Stimulated activated CD8-positive, alpha-beta memory T cell treated with anti-CD3 and anti-CD28 coated beads, Interleukin-12 subunit alpha, Interleukin-12 subunit beta, amount 100 ng/mL, for 24 hours (primary cell): ENCODE results near the gene RNF133.

Experiments
- DNase-seq: peaks from one replicate; pipeline ENCODE4 v3.0.0-alpha.2; 2020; ENCODE audit errors: extremely low read depth

Gene RNF133

DNA sequence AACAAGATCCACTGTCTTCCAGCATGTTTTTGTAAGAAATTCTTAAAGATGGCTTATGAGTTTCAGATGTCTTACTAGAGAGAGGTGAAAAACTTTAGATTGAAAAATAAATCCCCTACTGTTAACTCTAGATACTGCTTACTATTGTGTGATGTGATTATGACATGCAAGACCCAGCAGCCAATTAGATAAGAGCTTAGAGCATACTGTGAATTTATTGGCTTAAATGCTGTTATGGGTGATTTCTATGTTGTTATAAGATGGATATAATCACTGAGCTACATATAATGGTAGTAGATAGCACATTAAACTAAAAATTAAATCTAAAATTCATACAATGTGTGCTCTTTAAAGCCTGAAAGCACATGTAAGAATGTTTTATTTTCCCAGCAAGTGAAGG, at the start of gene RNF133:
RNF133 (minus strand) TSS at position 101 of the 400 bp plus-strand sequence. CDS start 199 bp downstream, outside the sequence.
- no peak for DNase-seq

DNA sequence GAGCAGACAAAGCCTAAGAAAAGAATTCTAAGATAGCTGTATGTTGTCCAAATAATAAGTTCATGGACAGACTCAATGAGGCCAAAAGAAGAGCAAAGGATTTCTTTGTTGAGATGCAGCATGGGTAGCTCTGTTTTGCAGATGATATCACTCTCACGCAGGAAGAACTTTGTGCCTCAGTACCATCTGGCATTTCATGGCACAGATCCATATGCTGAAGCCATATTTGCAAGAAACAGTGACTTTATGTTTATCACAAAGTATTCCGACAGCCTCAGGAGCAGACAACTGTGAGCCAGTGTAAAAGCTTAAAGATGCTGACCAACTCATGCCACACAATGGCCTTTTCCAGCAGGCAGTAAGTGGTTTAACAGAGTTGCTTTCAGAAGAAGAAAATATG, 49.3 kb upstream of the RNF133 start:
- no peak for DNase-seq

DNA sequence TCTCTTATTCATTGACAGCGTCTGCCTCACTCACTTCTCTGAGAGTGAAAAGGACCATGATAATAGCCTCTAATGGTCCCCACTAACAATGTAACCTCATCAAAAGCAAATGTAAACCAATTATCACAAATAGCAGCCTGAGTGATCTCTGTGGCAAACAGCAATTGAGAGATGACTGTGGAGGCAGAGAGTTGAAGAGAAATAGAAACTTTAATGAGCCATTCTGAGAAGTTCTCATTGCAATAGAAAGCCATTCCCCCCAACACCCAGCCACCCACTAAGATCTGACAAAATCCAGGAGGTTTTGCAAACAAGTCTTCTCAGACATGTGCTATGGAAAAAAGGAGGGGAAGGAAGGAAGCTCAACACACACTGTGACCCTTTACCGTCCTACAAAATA, 48.0 kb upstream of the RNF133 start:
- no peak for DNase-seq

GRCh38 chr7:122743211-122743610, 44.3 kb upstream of the RNF133 start:
- DNase-seq = no peak

DNA sequence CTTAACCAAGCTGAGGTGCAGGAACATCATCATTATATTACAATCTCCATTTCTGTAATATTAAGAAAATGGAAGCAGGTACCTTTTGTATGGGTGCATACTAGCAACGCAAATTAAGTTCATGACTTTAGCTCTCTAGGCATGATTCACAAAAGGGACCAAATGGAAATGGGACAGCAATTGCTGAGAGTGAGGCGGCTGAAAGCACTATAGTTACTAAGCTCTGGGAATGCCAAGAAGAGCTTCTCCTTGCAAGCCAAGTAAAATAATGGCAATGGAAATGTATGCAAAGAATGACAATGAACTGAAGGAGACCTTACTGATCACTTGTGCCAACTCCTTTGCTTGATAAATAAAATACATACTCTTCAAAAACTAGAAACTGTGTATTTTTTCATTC, 40.0 kb upstream of the RNF133 start:
- DNase-seq = no peak

DNA sequence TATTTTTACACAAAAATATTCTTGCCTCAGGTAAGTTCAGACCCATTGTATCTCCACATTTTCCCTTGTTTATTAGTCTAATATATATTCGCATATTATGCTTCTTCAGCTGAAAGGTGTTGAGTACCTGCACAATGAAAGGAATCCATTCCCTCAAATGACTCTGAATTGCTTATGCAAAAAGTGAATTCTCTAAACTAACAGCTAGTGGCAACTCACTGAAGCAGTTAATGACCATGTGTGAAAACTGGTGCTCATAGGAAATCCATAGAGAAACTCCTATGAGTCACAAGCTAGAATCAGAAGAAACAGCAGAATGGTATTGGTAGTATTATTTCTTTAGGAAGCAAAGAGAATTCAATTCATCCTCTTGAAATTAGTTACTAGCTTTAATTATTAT, 37.3 kb upstream of the RNF133 start:
- DNase-seq = no peak

DNA sequence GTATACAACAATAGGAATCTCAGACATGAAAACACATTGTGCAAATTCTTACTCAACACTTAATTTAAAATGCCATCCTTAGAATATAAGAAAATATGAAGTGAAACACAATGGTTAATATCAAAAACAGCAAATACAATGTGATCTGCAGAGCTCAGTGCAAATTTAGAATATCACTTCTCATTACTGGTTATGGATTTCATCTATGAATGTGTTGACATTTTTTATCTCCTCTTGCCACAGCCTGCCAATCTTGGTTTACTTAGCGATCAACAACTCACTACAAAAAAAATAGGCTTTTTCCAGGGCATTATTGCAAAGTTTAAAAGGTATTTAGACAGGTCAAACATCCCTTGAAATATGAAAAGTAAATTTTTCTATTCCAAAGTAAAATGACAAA, 28.8 kb upstream of the RNF133 start:
- no peak for DNase-seq

DNA sequence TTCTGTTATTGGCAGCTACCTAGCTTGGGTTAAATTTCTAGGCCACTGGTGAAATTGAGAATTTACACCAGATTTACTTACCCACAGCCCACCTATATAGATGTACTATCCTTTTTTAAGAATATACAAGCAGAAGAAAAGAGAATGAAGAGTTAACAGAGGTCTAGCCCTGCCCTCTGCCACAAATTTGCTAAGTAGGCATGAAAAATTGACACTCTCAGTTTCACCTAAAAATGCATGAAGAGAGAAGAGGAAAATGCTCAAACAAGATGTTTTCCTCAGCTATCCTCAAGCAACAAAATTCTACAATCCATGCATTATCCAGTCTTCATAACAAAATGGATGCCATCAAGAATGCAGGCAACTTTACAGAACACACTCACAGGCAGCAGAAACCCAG, 28.4 kb upstream of the RNF133 start:
- DNase-seq = no peak

DNA sequence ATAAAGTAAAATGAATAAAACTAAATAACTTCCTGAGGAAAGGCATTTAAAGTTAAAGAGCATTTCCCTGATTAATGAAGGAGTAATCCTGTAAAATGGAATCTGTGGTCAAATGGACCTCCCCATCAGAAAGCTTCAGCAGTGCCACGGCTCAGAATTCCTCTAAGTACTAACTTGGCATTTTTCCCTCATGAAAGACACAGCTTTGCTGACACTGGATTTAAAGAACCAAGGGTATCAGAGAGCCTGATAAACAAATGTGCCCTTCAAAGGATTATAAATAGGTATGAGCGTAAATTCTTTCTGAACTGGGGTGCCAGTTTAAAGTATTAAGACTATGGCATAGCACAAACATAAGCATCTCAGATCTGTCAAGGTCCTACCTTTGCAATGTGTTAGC, 28.0 kb upstream of the RNF133 start:
- DNase-seq = no peak

GRCh38 chr7:122724366-122724765, 25.4 kb upstream of the RNF133 start:
- DNase-seq = no peak

DNA sequence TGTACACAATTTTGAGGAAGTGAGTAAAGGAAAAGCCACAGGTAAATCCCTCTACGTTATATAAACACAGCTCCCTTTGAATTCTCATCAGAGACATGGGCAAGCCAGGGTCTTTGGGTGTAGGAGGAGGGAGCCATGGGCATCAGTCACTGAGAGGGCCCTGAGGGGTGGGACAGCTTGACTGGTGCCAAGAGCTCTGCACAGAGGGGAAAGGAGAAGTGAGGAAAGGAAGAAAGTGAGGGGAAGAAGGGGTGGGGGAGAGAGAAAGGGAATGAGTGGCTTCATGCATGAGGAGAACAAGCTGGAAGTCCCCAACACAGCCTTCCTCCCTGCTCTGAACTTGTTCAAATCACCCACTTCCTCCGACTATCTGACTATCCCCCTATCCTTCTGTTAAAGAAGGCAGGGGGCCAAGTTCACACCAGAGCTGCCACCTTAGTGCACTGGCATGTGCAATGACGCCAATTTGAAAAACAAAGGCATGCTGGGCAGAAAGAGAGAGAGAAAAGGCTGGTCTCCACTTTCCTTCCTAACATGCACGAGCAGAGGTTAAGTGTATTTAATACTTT, 20.2 kb upstream of the RNF133 start:
- no peak for DNase-seq

- DNase-seq = no peak
Observed at GRCh38 chr7:122717356-122718089, 18.6 kb upstream of the RNF133 start.

GRCh38 chr7:122715183-122715582, 16.3 kb upstream of the RNF133 start:
- no peak for DNase-seq

DNA sequence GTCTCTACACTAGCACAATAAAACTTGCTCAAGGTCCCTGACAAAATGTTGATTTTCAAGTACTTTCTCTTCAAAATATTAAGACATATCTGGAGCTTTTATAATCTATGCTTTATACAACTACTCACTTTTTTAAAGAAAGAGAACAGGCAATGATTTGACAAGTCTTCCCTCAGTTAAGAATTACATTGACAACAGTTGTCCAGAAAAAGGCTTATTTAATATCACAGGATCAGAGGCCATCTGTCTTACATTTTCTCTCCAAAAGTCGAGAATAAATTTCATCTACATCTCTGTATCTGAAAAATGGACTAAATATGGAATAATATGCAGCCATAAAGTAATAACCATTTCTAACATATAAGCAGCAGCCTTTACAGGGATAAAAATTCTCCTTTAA, 12.0 kb upstream of the RNF133 start:
- no peak for DNase-seq

GRCh38 chr7:122709930-122710646, 11.2 kb upstream of the RNF133 start:
- DNase-seq = no peak

DNA sequence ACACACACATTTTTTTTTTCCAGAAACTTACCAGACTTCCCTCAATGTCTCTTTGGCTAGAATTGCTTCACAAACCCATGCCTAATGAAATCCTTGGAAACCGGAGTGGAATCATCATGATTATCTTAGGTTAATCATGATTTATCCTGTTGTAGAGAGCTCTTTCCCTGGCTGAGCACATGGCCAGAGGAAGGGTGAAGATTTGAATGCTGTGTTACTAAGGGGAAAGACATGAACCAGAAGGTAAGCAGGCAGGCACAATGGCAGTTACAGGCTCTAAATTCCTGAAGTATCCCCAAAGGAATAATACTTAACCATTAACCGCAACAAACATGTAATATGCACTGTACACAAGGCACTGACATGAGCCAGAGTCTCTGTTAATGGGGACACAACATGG, 7.9 kb upstream of the RNF133 start:
- no peak for DNase-seq

GRCh38 chr7:122702872-122703510, 4.1 kb upstream of the RNF133 start, which contains the start of gene RNF148:
RNF148 (minus strand) TSS chr7:122702922; CDS start chr7:122702750, 172 bp downstream.
- no peak for DNase-seq

DNA sequence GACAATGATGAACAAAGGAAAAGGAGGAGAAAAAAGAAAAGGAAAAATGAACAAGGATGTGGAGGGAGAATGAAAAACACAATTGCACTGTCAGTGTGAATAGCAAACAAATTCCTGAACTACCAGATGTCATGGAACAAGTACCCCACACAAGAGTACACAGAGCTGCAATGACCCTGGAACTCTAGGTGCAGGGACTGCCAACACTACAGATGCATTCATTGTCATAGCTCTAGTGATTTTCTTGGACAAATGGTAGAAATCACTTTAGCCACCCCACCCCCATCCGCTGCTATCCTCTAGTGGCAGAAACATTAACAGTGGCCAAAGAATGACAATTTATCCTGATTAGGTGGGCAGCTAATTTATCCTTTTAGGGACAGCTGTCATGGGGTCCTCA, 3.1 kb downstream of the RNF133 start:
- DNase-seq = no peak

GRCh38 chr7:122694697-122695096, 4.2 kb downstream of the RNF133 start:
- no peak for DNase-seq

GRCh38 chr7:122692769-122693309, 6.1 kb downstream of the RNF133 start:
- DNase-seq = no peak

- no peak for DNase-seq
Observed at GRCh38 chr7:122691569-122692235, 7.2 kb downstream of the RNF133 start.
